Measurements from ENCODE around the gene SORCS3. TPM values are rescaled to one million over a fixed set of nuclear protein-coding genes. Genes with fewer than 3 reads are reported as not detected.

SORCS3 gene
- total and polyA plus RNA-seq, 2 donors (not counting 1 experiment from before 2014, with no cell fraction given): not detected

DNA sequence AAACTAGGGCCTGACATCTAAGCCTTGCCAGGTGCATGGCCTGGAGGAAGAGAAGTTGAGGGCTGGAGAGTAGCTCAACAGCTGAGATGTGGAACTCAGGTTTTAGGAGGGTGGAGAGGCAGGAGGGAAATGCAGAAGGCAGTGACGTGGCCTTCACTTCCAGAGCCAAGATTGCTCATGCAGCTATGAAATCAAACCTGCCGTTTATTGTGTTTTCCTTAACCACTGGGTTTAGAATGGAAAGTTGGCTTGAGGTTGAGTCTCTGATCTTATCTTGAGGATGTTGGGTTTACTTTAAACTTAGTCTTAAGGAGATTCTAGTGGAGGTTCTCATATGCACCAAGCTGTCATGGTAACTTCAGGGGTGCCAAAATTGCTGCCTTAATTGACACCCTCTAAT lies 178.6 kb downstream of the SORCS3 start:
- H3K4me1 Mint-ChIP-seq: no peaks in the 10 kb centered on the region
- Histone ChIP-seq H3K36me3 (replicated peaks in 1 of 2; ENCODE audit: control extremely low read depth in 1 of 2, control insufficient read depth in 1 of 2, extremely low read depth in 1 of 2, insufficient read depth in 2 of 2, low read length in 1 of 2) (no peaks in the 10 kb centered on the region), H3K4me3 (ENCODE audit: control extremely low read depth in 1 of 5, extremely low read depth in 1 of 5, insufficient read depth in 1 of 5, low read depth in 2 of 5, low read length in 4 of 5) (no peak overlapping the region), H3K9ac (ENCODE audit: low read length) (no peak overlapping the region), H3K9me3 (ENCODE audit: control extremely low read depth in 1 of 3, control insufficient read depth in 2 of 3, insufficient read depth in 1 of 3, low read length in 2 of 3) (peaks cover 0 to 4% (median 0%) of the 10 kb centered on the region in 3 donors), H3K27me3 (replicated peaks in 1 of 4; ENCODE audit: control extremely low read depth in 1 of 4, control insufficient read depth in 3 of 4, insufficient read depth in 4 of 4, low read length in 3 of 4) (no peaks in the 10 kb centered on the region), H2AFZ (ENCODE audit: insufficient read depth, low read depth, low read length, poor library complexity, severe bottlenecking) (no peak overlapping the region), H4K20me1 (ENCODE audit: control insufficient read depth, insufficient read depth, low read length, poor library complexity, severe bottlenecking) (no peaks in the 10 kb centered on the region), H3K79me2 (ENCODE audit: control insufficient read depth, insufficient read depth, low read length) (no peaks in the 10 kb centered on the region), H3K4me2 (replicated peaks; ENCODE audit: low read depth, low read length, poor library complexity, severe bottlenecking) (no peak overlapping the region), H3K4me1 (ENCODE audit: control insufficient read depth in 2 of 2, insufficient read depth in 2 of 2, low read length in 2 of 2) (no peaks in the 10 kb centered on the region), H3K27ac (ENCODE audit: low read length in 2 of 2) (no peak overlapping the region)
- ATAC-seq (ENCODE audit: low read depth) (no peak), DNase-seq (no peak)
- no peak overlapping the region for H3K27ac Mint-ChIP-seq
- H3K27me3 Mint-ChIP-seq: no peaks in the 10 kb centered on the region
- TF ChIP-seq, protein P1, sequence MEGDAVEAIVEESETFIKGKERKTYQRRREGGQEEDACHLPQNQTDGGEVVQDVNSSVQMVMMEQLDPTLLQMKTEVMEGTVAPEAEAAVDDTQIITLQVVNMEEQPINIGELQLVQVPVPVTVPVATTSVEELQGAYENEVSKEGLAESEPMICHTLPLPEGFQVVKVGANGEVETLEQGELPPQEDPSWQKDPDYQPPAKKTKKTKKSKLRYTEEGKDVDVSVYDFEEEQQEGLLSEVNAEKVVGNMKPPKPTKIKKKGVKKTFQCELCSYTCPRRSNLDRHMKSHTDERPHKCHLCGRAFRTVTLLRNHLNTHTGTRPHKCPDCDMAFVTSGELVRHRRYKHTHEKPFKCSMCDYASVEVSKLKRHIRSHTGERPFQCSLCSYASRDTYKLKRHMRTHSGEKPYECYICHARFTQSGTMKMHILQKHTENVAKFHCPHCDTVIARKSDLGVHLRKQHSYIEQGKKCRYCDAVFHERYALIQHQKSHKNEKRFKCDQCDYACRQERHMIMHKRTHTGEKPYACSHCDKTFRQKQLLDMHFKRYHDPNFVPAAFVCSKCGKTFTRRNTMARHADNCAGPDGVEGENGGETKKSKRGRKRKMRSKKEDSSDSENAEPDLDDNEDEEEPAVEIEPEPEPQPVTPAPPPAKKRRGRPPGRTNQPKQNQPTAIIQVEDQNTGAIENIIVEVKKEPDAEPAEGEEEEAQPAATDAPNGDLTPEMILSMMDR (IDR thresholded peaks at IDR 0.05): no peak
- intact Hi-C loops (cut with micrococcal nuclease): no loop called here
- ChIA-PET POLR2A (no interaction called here), CTCF (no interaction called here)
- peaks cover 5% of the 10 kb centered on the region for H3K9me3 Mint-ChIP-seq (ENCODE audit: insufficient read depth)
- 69% methylated on average over 2 of the region's 2 CpGs for WGBS (ENCODE audit: insufficient coverage)
- no peak overlapping the region for H3K4me3 Mint-ChIP-seq

DNA sequence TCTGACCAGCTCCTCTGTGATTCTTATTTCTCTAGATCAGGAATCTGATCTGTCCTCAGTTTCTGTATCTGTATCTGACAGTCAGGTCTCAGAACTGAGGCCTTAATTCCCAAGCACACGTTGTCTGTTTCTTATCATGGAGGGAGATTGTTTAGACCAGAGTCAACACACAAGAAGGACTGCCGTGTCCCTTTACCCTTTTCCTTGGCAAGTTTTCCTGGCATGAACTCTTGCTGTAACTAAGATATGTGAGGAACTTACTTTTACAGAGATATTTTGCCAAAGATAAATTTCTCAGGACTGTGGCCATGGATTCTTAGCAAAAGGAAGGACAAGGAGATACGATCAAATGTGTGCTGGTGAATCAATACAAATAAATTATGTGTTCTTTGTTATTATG lies 181.0 kb downstream of the SORCS3 start:
- Histone ChIP-seq H3K9ac (ENCODE audit: low read length) (no peak overlapping the region), H3K36me3 (replicated peaks in 1 of 2; ENCODE audit: control extremely low read depth in 1 of 2, control insufficient read depth in 1 of 2, extremely low read depth in 1 of 2, insufficient read depth in 2 of 2, low read length in 1 of 2) (no peaks in the 10 kb centered on the region), H4K20me1 (ENCODE audit: control insufficient read depth, insufficient read depth, low read length, poor library complexity, severe bottlenecking) (no peaks in the 10 kb centered on the region), H3K79me2 (ENCODE audit: control insufficient read depth, insufficient read depth, low read length) (no peaks in the 10 kb centered on the region), H2AFZ (ENCODE audit: insufficient read depth, low read depth, low read length, poor library complexity, severe bottlenecking) (no peak overlapping the region), H3K9me3 (ENCODE audit: control extremely low read depth in 1 of 3, control insufficient read depth in 2 of 3, insufficient read depth in 1 of 3, low read length in 2 of 3) (peaks cover 0 to 5% (median 1%) of the 10 kb centered on the region in 3 donors), H3K4me1 (ENCODE audit: control insufficient read depth in 2 of 2, insufficient read depth in 2 of 2, low read length in 2 of 2) (no peaks in the 10 kb centered on the region), H3K4me3 (ENCODE audit: control extremely low read depth in 1 of 5, extremely low read depth in 1 of 5, insufficient read depth in 1 of 5, low read depth in 2 of 5, low read length in 4 of 5) (no peak overlapping the region), H3K27me3 (replicated peaks in 1 of 4; ENCODE audit: control extremely low read depth in 1 of 4, control insufficient read depth in 3 of 4, insufficient read depth in 4 of 4, low read length in 3 of 4) (no peaks in the 10 kb centered on the region), H3K27ac (ENCODE audit: low read length in 2 of 2) (no peak overlapping the region), H3K4me2 (replicated peaks; ENCODE audit: low read depth, low read length, poor library complexity, severe bottlenecking) (no peak overlapping the region)
- ChIA-PET CTCF (no interaction called here), POLR2A (no interaction called here)
- intact Hi-C loops (cut with micrococcal nuclease): no loop called here
- no peak for DNase-seq
- WGBS (ENCODE audit: insufficient coverage): no CpG with 5 or more reads among the region's 3 CpGs
- Mint-ChIP-seq H3K27me3 (no peaks in the 10 kb centered on the region), H3K4me1 (no peaks in the 10 kb centered on the region), H3K4me3 (no peak overlapping the region), H3K27ac (no peak overlapping the region), H3K9me3 (ENCODE audit: insufficient read depth) (peaks cover 11% of the 10 kb centered on the region)
- no peak for ATAC-seq (ENCODE audit: low read depth)
- TF ChIP-seq, protein P1 (IDR thresholded peaks at IDR 0.05): no peak
- TF ChIP-seq EZH2 (IDR thresholded peaks at IDR 0.05; ENCODE audit: borderline replicate concordance, insufficient read depth, low read depth, low read length, poor library complexity, severe bottlenecking): no peak

All from B cell (primary cell).